ENCODE measurements around the gene MPP2. TPM values are rescaled to one million over a fixed set of nuclear protein-coding genes. Genes with fewer than 3 reads are reported as not detected.

The MPP2 gene
- total RNA-seq, 4 donors from 2014 or later: 2.3 to 2.7 (median 2.5) TPM

DNA sequence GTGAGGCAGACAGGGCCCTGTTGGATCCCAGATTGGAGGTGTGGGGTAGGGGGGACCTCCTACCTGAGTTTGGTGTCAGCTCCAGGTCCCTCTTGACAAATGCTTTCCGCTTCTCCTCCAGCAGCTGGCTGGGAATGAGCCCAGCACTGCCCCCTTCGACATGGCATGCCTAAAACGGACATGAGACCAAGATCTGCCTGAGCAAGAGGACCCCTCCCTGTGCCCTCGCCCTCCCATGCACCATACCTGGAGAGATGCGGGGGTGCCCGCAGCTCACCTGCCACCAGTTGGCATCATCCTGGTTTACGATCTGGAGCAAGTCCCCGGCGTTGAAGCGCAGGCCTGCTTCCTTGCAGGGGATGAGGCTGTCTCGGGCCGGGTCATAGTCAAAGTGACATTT is 26.2 kb downstream of the MPP2 start:
- peaks cover 7% of the 10 kb centered on the region for H3K4me1 ChIP-seq
- no peaks in the 10 kb centered on the region for H3K27me3 ChIP-seq
- 96% methylated on average over 10 of the region's 12 CpGs for WGBS
- no peak overlapping the region for H3K4me3 ChIP-seq
- H3K9me3 ChIP-seq: no peaks in the 10 kb centered on the region
- peaks cover 6% of the 10 kb centered on the region for H3K36me3 ChIP-seq
- TF ChIP-seq CTCF (IDR thresholded peaks at IDR 0.05) (no peak), POLR2AphosphoS5 (IDR thresholded peaks at IDR 0.05) (no peak)
- H3K27ac ChIP-seq: no peak overlapping the region
- DNase-seq (ENCODE audit: low spot score in 2 of 2): no peak

- DNase-seq (ENCODE audit: low spot score in 2 of 2): no peak
- H3K9me3 ChIP-seq: no peaks in the 10 kb centered on the region
- H3K27ac ChIP-seq: no peak overlapping the region
- peaks cover 7% of the 10 kb centered on the region for H3K4me1 ChIP-seq
- H3K36me3 ChIP-seq: peaks cover 6% of the 10 kb centered on the region
- no peak for TF ChIP-seq POLR2AphosphoS5 (IDR thresholded peaks at IDR 0.05)
- TF ChIP-seq CTCF (IDR thresholded peaks at IDR 0.05): peak; percentile 39 to 70
- no peak for TF ChIP-seq EP300 (IDR thresholded peaks at IDR 0.05)
- TF ChIP-seq POLR2A (IDR thresholded peaks at IDR 0.05): no peak
- WGBS: 82% methylated on average over 18 of the region's 20 CpGs
- no peak overlapping the region for H3K4me3 ChIP-seq
- no peaks in the 10 kb centered on the region for H3K27me3 ChIP-seq
Observed at GRCh38 chr17:43880420-43880991, 26.8 kb downstream of the MPP2 start.

DNA sequence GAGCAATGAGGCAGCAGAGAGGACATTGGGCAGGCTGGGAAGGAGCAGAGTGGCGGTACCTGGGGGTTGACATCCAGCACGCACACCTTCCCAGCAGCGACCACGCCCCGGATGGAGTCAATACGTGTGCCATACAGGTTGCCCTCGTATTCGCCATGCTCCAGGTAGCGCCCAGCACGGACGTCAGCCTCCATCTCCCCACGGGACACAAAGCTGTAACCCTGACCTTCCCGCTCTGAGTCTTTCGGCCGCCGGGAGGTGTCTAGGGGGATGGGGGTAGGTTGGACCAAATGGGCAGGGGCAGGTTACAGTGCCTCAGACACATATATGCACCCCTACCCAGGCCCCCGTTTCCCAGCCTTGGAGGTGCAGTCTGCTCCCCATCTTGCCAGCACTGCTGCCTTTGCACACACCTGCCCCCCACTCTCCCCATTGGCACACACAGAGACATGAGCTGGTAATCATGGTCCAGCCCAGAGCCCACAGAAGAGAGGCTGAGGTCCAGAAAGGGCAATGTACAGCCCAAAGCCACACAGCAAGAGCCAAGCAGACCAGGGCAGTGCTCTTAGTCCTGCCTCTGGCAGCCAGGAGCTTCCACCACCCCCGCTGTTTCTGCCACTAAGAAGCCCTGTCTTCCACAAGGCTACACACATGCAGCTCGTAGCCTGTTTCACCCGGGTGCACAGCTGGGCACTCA is 27.5 kb downstream of the MPP2 start:
- TF ChIP-seq CTCF (IDR thresholded peaks at IDR 0.05) (no peak), POLR2AphosphoS5 (IDR thresholded peaks at IDR 0.05) (no peak), EP300 (IDR thresholded peaks at IDR 0.05) (no peak), POLR2A (IDR thresholded peaks at IDR 0.05) (no peak)
- no peak for DNase-seq (ENCODE audit: low spot score in 2 of 2)
- Histone ChIP-seq H3K36me3 (peaks cover 6% of the 10 kb centered on the region), H3K4me3 (no peak overlapping the region), H3K27me3 (no peaks in the 10 kb centered on the region), H3K4me1 (peaks cover 7% of the 10 kb centered on the region), H3K27ac (no peak overlapping the region), H3K9me3 (no peaks in the 10 kb centered on the region)
- 94% methylated on average over 16 of the region's 20 CpGs for WGBS

GRCh38 chr17:43878260-43879175 is 28.8 kb downstream of the MPP2 start:
- no peak overlapping the region for H3K27ac ChIP-seq
- WGBS: 51% methylated on average over 4 of the region's 13 CpGs

More at GRCh38 chr17:43878260-43879175, 28.8 kb downstream of the MPP2 start:
- TF ChIP-seq POLR2A (IDR thresholded peaks at IDR 0.05): no peak
- TF ChIP-seq CTCF (IDR thresholded peaks at IDR 0.05): peak; percentile 64 to 99
- no peak for TF ChIP-seq POLR2AphosphoS5 (IDR thresholded peaks at IDR 0.05)
- TF ChIP-seq EP300 (IDR thresholded peaks at IDR 0.05): no peak
- Histone ChIP-seq H3K4me1 (peaks cover 7% of the 10 kb centered on the region), H3K4me3 (no peak overlapping the region), H3K9me3 (no peaks in the 10 kb centered on the region), H3K36me3 (peaks cover 6% of the 10 kb centered on the region), H3K27me3 (no peaks in the 10 kb centered on the region)
- no peak for DNase-seq (ENCODE audit: low spot score in 2 of 2)
